ENCODE results near the gene PCIF1. TPM values are rescaled to one million over a fixed set of nuclear protein-coding genes. Genes with fewer than 3 reads are reported as not detected.

PCIF1 gene
- total and polyA plus RNA-seq, 9 of the 15 experiments (the other 6 are each of a cell fraction or from before 2014, with no cell fraction given), result 5.8 to 29.4 (median 11.3) TPM

GRCh38 chr20:45933266-45934045 is 1.0 kb upstream of the PCIF1 start (continued):
- TF ChIP-seq, protein P1, sequence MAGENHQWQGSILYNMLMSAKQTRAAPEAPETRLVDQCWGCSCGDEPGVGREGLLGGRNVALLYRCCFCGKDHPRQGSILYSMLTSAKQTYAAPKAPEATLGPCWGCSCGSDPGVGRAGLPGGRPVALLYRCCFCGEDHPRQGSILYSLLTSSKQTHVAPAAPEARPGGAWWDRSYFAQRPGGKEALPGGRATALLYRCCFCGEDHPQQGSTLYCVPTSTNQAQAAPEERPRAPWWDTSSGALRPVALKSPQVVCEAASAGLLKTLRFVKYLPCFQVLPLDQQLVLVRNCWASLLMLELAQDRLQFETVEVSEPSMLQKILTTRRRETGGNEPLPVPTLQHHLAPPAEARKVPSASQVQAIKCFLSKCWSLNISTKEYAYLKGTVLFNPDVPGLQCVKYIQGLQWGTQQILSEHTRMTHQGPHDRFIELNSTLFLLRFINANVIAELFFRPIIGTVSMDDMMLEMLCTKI (IDR thresholded peaks at IDR 0.05; ENCODE audit: partially characterized antibody), result no peak
- peak; percentile 71; the same call in 1 of the 2 replicates for TF ChIP-seq ZBTB7A (IDR thresholded peaks at IDR 0.05; ENCODE audit: borderline replicate concordance, control insufficient read depth, low read depth, low read length)
- no peak for TF ChIP-seq SAP30 (IDR thresholded peaks at IDR 0.05; ENCODE audit: borderline replicate concordance, insufficient read depth, low read depth, low read length, poor library complexity, severe bottlenecking)
- TF ChIP-seq KDM4B (IDR thresholded peaks at IDR 0.05; ENCODE audit: borderline replicate concordance in 2 of 2, low read depth in 1 of 2), result no peak
- TF ChIP-seq MAFF (IDR thresholded peaks at IDR 0.05; ENCODE audit: low read length), result no peak
- no peak for TF ChIP-seq HDAC2 (IDR thresholded peaks at IDR 0.05)
- TF ChIP-seq ZNF347 (CRISPR knock-in tag; IDR thresholded peaks at IDR 0.05; ENCODE audit: low read depth), result no peak
- TF ChIP-seq, protein P2, sequence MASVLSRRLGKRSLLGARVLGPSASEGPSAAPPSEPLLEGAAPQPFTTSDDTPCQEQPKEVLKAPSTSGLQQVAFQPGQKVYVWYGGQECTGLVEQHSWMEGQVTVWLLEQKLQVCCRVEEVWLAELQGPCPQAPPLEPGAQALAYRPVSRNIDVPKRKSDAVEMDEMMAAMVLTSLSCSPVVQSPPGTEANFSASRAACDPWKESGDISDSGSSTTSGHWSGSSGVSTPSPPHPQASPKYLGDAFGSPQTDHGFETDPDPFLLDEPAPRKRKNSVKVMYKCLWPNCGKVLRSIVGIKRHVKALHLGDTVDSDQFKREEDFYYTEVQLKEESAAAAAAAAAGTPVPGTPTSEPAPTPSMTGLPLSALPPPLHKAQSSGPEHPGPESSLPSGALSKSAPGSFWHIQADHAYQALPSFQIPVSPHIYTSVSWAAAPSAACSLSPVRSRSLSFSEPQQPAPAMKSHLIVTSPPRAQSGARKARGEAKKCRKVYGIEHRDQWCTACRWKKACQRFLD (CRISPR knock-in tag; IDR thresholded peaks at IDR 0.05), result no peak
- no peak for TF ChIP-seq TFAM (CRISPR knock-in tag; conservative IDR thresholded peaks at IDR 0.05)
- no peak for TF ChIP-seq ATF1 (CRISPR knock-in tag; IDR thresholded peaks at IDR 0.05)
- no peak for TF ChIP-seq ATF1 (tag; IDR thresholded peaks at IDR 0.05)
- no peak for TF ChIP-seq ZNF311 (CRISPR knock-in tag; IDR thresholded peaks at IDR 0.05)
- TF ChIP-seq RHOXF2B (CRISPR knock-in tag; conservative IDR thresholded peaks at IDR 0.05), result no peak
- TF ChIP-seq HCFC1 (IDR thresholded peaks at IDR 0.05; ENCODE audit: low read depth, low read length), result no peak
- no peak for TF ChIP-seq CREB5 (CRISPR knock-in tag; IDR thresholded peaks at IDR 0.05)
- no peak for TF ChIP-seq ZSCAN32 (CRISPR knock-in tag; IDR thresholded peaks at IDR 0.05)
- no peak for TF ChIP-seq MAX (CRISPR knock-in tag; IDR thresholded peaks at IDR 0.05)
- no peak for TF ChIP-seq ZKSCAN1 (IDR thresholded peaks at IDR 0.05; ENCODE audit: low read depth, low read length)
- TF ChIP-seq, protein P3, sequence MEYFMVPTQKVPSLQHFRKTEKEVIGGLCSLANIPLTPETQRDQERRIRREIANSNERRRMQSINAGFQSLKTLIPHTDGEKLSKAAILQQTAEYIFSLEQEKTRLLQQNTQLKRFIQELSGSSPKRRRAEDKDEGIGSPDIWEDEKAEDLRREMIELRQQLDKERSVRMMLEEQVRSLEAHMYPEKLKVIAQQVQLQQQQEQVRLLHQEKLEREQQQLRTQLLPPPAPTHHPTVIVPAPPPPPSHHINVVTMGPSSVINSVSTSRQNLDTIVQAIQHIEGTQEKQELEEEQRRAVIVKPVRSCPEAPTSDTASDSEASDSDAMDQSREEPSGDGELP (CRISPR knock-in tag; IDR thresholded peaks at IDR 0.05; ENCODE audit: borderline replicate concordance), result 0 out of 2 replicates have a peak, but pooled peaks have one; percentile 32
- TF ChIP-seq, protein P4, sequence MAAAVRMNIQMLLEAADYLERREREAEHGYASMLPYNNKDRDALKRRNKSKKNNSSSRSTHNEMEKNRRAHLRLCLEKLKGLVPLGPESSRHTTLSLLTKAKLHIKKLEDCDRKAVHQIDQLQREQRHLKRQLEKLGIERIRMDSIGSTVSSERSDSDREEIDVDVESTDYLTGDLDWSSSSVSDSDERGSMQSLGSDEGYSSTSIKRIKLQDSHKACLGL (CRISPR knock-in tag; IDR thresholded peaks at IDR 0.05; ENCODE audit: borderline replicate concordance, poor library complexity, severe bottlenecking), result no peak
- no peak for TF ChIP-seq SP1 (CRISPR knock-in tag; IDR thresholded peaks at IDR 0.05)
- TF ChIP-seq SRSF7 (optimal IDR thresholded peaks at IDR 0.05; ENCODE audit: low read depth, low read length), result no peak
- no peak for TF ChIP-seq IFI16 (CRISPR knock-in tag; IDR thresholded peaks at IDR 0.05)

Data from K562 (cell line).